ENCODE measurements around the gene VSTM5.

VSTM5 gene

DNA sequence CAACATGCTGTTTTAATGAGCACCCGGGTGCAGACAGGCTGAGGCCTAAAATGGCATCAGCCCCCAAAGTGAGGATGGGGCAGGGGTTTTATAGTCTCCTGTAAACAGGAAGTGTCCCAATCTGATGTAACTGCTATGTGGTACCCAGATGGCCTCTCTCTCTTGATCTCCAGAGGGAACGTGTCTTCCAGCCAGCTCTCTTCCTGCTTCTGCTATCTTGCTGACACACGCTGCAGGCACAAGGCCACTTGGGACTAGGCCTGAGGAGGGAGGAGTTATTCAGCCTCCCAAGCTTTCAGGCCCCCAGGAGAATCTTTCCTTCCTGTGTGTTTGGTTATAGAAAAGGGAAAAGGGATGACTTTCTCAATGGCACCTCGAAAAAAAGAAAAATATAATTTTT is 11.4 kb upstream of the VSTM5 start:
- no peaks in the 10 kb centered on the region for H3K27me3 ChIP-seq (ENCODE audit: control insufficient read depth in 1 of 2, insufficient read depth in 2 of 2, low read length in 2 of 2)
- no peak overlapping the region for H3K4me3 ChIP-seq (ENCODE audit: low read depth in 1 of 2, low read length in 2 of 2)
- no peaks in the 10 kb centered on the region for H3K9me3 ChIP-seq (ENCODE audit: control insufficient read depth in 1 of 2, low read length in 2 of 2)
- H3K36me3 ChIP-seq (ENCODE audit: control insufficient read depth in 1 of 2, insufficient read depth in 2 of 2, low read length in 2 of 2) = no peaks in the 10 kb centered on the region
- no peaks in the 10 kb centered on the region for H3K4me1 ChIP-seq (ENCODE audit: control insufficient read depth in 1 of 2, insufficient read depth in 2 of 2, low read length in 2 of 2)
- no peak overlapping the region for H3K9ac ChIP-seq (ENCODE audit: low read depth in 1 of 2, low read length in 2 of 2)
- no peak overlapping the region for H3K27ac ChIP-seq (ENCODE audit: low read depth, low read length)

DNA sequence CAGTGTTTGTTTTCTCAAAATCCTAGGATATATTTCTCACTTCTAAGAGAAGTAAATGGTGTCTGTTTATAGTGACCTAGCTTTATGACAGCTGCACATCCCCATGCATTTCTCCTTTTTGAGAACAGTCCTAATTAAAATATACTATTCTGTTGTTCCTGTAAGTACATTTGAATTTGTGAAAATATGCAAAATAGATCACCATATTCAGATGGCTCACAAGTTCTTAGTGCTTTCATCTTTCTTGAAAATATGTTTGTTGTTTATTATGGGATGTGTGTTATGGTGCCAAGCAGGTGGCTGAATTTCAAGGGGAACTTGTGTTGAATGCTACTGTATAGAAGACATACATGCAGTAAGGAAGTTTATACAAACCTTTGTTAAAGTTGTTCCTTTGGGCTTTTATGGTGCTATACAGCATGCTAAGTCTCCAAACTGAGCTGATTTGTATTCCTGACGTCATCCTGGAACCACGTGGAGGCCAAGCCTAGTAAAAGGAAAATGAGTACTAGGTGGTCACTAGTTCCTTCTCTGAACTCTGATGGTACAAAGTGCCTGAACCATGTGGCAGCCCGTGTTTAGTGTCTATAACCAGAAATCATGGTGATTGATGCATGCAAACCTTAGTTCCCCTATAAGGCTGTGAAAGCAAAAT is 7.8 kb upstream of the VSTM5 start:
- no peak overlapping the region for H3K27ac ChIP-seq (ENCODE audit: low read depth, low read length)

DNA sequence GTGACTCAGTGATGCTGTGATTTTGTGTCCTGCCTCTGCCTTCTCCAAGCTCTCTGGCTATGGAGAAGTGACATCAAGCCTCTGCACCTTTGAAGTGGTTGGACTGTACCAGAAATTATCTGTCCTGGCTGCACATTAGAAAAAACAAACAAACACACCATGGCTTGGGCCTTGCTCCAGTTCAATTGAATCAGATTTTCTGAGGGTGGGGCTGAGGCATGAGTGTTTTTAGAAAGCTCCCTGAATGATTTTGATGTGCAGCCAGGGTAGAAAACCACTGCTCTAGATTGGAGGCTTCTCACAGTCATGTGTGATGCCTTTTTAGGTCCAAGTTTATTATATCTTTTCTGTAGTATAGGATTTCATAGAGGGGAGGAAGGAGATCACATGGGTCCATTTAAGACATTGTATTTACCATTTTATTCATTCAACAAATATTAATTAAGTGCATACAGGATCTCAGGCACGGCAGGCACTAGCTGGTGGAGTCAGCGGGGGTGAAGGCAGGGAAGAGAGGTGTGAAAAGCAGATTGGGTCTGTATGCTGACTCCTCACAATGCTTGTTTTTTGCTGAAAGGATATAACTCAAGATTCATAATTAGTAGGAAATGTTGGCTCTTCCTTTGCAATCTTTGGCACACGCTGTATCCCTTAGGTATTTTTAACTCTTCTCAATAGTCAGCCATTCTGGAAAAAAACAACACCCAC is 7.1 kb upstream of the VSTM5 start:
- H3K27ac ChIP-seq (ENCODE audit: low read depth, low read length) = no peak overlapping the region

More for the DNA sequence above, 7.8 kb upstream of the VSTM5 start:
- H3K9me3 ChIP-seq (ENCODE audit: control insufficient read depth in 1 of 2, low read length in 2 of 2) = no peaks in the 10 kb centered on the region
- no peaks in the 10 kb centered on the region for H3K27me3 ChIP-seq (ENCODE audit: control insufficient read depth in 1 of 2, insufficient read depth in 2 of 2, low read length in 2 of 2)
- no peak overlapping the region for H3K9ac ChIP-seq (ENCODE audit: low read depth in 1 of 2, low read length in 2 of 2)
- no peak overlapping the region for H3K4me3 ChIP-seq (ENCODE audit: low read depth in 1 of 2, low read length in 2 of 2)
- H3K4me1 ChIP-seq (ENCODE audit: control insufficient read depth in 1 of 2, insufficient read depth in 2 of 2, low read length in 2 of 2) = no peaks in the 10 kb centered on the region
- H3K36me3 ChIP-seq (ENCODE audit: control insufficient read depth in 1 of 2, insufficient read depth in 2 of 2, low read length in 2 of 2) = no peaks in the 10 kb centered on the region

DNA sequence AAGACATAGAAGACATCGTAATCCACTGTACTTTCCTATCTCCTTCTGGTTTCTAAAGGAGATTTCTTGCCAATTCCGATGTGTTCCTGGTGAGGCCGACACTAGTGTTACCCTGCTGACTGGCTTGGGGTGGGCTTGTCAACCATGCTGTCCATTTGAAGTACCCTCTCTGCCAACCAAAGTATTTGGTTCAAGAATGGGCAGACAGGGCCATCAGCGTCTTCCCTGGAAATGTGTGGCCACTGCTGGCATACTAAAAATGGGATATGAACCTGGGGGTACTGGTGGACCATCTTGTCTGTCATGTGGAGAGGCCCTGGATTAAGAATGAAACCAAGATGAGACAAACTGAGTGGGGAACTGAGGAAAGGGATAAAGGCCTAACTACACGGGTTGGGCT is 1.8 kb upstream of the VSTM5 start:
- no peak overlapping the region for H3K27ac ChIP-seq (ENCODE audit: low read depth, low read length)
- H3K9me3 ChIP-seq (ENCODE audit: control insufficient read depth in 1 of 2, low read length in 2 of 2) = no peaks in the 10 kb centered on the region
- peaks cover 7 to 13% of the 10 kb centered on the region in 2 donors for H3K4me1 ChIP-seq (ENCODE audit: control insufficient read depth in 1 of 2, insufficient read depth in 2 of 2, low read length in 2 of 2)
- H3K9ac ChIP-seq (ENCODE audit: low read depth in 1 of 2, low read length in 2 of 2) = no peak overlapping the region
- no peak overlapping the region for H3K4me3 ChIP-seq (ENCODE audit: low read depth in 1 of 2, low read length in 2 of 2)
- H3K27me3 ChIP-seq (ENCODE audit: control insufficient read depth in 1 of 2, insufficient read depth in 2 of 2, low read length in 2 of 2) = no peaks in the 10 kb centered on the region
- H3K36me3 ChIP-seq (ENCODE audit: control insufficient read depth in 1 of 2, insufficient read depth in 2 of 2, low read length in 2 of 2) = no peaks in the 10 kb centered on the region

More for the DNA sequence above, 7.1 kb upstream of the VSTM5 start:
- H3K4me1 ChIP-seq (ENCODE audit: control insufficient read depth in 1 of 2, insufficient read depth in 2 of 2, low read length in 2 of 2) = no peaks in the 10 kb centered on the region
- no peak overlapping the region for H3K9ac ChIP-seq (ENCODE audit: low read depth in 1 of 2, low read length in 2 of 2)
- no peaks in the 10 kb centered on the region for H3K27me3 ChIP-seq (ENCODE audit: control insufficient read depth in 1 of 2, insufficient read depth in 2 of 2, low read length in 2 of 2)
- no peaks in the 10 kb centered on the region for H3K9me3 ChIP-seq (ENCODE audit: control insufficient read depth in 1 of 2, low read length in 2 of 2)
- no peaks in the 10 kb centered on the region for H3K36me3 ChIP-seq (ENCODE audit: control insufficient read depth in 1 of 2, insufficient read depth in 2 of 2, low read length in 2 of 2)
- no peak overlapping the region for H3K4me3 ChIP-seq (ENCODE audit: low read depth in 1 of 2, low read length in 2 of 2)

DNA sequence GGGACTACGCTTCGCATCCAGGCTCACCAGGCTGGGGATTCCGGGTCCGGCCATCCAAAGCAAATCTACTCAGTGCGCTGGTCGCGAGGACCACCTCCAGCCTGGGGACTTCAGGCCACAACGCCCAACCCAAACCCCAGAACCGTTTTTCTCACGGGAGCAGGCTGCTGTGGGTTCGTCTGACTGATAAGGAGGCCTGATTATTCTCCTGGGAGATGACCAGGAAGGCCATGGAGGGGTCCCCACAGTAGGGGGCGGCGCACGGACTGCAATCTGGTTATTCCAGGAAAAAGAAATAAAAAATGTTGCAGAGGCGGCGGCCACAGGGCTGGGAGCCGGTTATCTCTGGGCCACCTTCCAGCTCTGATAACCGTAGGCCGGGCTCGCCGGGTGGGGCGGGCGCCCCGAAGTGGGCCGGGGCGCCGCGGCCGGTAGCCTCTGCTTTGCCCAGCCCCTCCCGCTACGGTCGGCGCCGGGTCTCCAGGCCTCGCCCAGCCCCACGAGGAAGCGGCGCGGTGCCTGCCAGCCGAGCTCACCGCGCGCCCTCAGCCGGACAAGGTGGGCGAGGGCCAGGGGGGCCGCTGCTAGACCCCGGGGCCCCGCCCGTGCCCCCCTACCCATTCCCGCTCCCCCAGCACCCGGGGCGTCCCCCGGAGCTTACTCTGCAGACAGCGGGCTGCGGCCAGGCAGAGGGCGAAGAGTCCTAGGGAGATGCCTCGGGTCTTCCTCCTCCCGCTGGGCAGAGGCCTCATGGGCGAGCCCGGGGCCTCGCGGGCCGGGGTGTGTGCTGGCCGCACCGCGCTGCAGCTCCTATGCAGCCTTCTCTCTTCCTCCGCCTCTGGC is 446 bp downstream of the VSTM5 start:
- peaks cover 7 to 13% of the 10 kb centered on the region in 2 donors for H3K4me1 ChIP-seq (ENCODE audit: control insufficient read depth in 1 of 2, insufficient read depth in 2 of 2, low read length in 2 of 2)
- no peak overlapping the region for H3K27ac ChIP-seq (ENCODE audit: low read depth, low read length)
- H3K36me3 ChIP-seq (ENCODE audit: control insufficient read depth in 1 of 2, insufficient read depth in 2 of 2, low read length in 2 of 2) = no peaks in the 10 kb centered on the region
- peak overlapping the region; percentile 51 to 54 for H3K4me3 ChIP-seq (ENCODE audit: low read depth in 1 of 2, low read length in 2 of 2)
- H3K27me3 ChIP-seq (ENCODE audit: control insufficient read depth in 1 of 2, insufficient read depth in 2 of 2, low read length in 2 of 2) = no peaks in the 10 kb centered on the region
- H3K9ac ChIP-seq (ENCODE audit: low read depth in 1 of 2, low read length in 2 of 2) = peak overlapping the region in 1 of 2 donors; percentile 2
- no peaks in the 10 kb centered on the region for H3K9me3 ChIP-seq (ENCODE audit: control insufficient read depth in 1 of 2, low read length in 2 of 2)

DNA sequence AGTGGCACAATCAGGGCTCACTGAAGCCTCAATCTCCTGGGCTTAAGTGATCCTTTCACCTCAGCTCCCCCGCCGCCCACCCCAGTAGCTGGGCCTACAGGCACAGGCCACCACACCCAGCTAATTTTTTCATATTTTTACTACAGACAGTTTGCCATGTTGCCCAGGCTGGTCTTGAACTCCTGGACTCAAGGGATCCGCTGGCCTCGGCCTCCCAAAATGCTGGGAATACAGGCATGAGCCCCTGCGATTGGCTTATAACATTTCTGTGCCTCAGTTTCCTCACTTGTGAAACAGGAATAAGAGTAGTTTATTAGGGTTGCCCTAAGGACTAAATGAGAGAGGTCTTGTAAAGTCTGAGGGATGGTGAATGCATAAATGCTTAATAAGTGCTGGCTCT is 1.2 kb downstream of the VSTM5 start:
- Histone ChIP-seq H3K4me3 (ENCODE audit: low read depth in 1 of 2, low read length in 2 of 2) (peak overlapping the region; percentile 51 to 54), H3K9me3 (ENCODE audit: control insufficient read depth in 1 of 2, low read length in 2 of 2) (no peaks in the 10 kb centered on the region), H3K27ac (ENCODE audit: low read depth, low read length) (no peak overlapping the region), H3K36me3 (ENCODE audit: control insufficient read depth in 1 of 2, insufficient read depth in 2 of 2, low read length in 2 of 2) (no peaks in the 10 kb centered on the region), H3K4me1 (ENCODE audit: control insufficient read depth in 1 of 2, insufficient read depth in 2 of 2, low read length in 2 of 2) (peaks cover 7 to 13% of the 10 kb centered on the region in 2 donors), H3K27me3 (ENCODE audit: control insufficient read depth in 1 of 2, insufficient read depth in 2 of 2, low read length in 2 of 2) (no peaks in the 10 kb centered on the region), H3K9ac (ENCODE audit: low read depth in 1 of 2, low read length in 2 of 2) (no peak overlapping the region)

GRCh38 chr11:93846411-93846810 is 4.0 kb downstream of the VSTM5 start:
- Histone ChIP-seq H3K27ac (ENCODE audit: low read depth, low read length) (no peak overlapping the region), H3K4me1 (ENCODE audit: control insufficient read depth in 1 of 2, insufficient read depth in 2 of 2, low read length in 2 of 2) (peaks cover 15 to 19% of the 10 kb centered on the region in 2 donors), H3K27me3 (ENCODE audit: control insufficient read depth in 1 of 2, insufficient read depth in 2 of 2, low read length in 2 of 2) (no peaks in the 10 kb centered on the region), H3K9me3 (ENCODE audit: control insufficient read depth in 1 of 2, low read length in 2 of 2) (no peaks in the 10 kb centered on the region), H3K36me3 (ENCODE audit: control insufficient read depth in 1 of 2, insufficient read depth in 2 of 2, low read length in 2 of 2) (no peaks in the 10 kb centered on the region), H3K9ac (ENCODE audit: low read depth in 1 of 2, low read length in 2 of 2) (no peak overlapping the region), H3K4me3 (ENCODE audit: low read depth in 1 of 2, low read length in 2 of 2) (no peak overlapping the region)

DNA sequence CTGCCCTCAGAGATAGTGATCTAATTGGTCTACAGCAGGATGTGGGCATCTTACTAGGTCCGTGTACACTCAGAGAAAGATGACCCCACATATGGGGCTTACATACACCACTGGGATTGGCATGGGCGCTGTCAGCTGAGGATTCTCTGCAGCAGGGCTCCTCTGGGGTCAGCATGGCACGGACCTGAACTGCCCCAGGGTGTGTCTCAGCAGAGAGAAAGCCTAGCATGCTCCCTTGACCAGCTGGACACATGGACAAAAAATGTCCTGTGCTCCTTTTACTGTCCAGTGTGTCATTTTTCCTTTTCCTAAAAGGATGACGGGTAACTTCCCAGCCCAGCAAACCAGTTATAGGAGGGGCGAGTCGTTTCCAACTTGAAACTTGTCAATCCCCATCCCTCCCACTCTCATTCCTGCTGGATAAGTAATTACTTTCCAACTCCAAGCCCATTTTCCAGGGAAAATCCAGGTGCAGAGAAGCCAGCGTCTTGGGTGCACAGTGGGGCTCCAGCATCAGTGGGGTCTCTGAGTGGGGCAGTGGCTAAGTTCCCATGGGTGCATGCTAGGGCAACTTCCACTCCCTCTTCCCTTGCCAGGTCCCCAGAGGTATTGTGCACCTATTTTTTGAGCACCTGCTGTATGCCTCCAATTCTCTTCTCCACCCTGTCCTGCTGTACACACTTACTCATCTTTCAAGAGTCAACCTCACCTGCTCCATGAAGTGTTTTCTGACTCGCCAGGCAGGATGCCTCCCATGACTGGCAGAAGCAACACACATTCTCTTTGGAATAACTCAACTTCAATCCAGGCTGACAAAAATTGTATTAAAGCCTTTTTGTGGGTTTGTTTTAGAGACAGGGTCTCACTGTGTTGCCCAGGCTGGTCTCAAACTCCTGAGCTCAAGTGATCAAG is 5.0 kb downstream of the VSTM5 start:
- no peak overlapping the region for H3K9ac ChIP-seq (ENCODE audit: low read depth in 1 of 2, low read length in 2 of 2)
- no peak overlapping the region for H3K27ac ChIP-seq (ENCODE audit: low read depth, low read length)
- H3K36me3 ChIP-seq (ENCODE audit: control insufficient read depth in 1 of 2, insufficient read depth in 2 of 2, low read length in 2 of 2) = no peaks in the 10 kb centered on the region
- H3K27me3 ChIP-seq (ENCODE audit: control insufficient read depth in 1 of 2, insufficient read depth in 2 of 2, low read length in 2 of 2) = no peaks in the 10 kb centered on the region
- H3K9me3 ChIP-seq (ENCODE audit: control insufficient read depth in 1 of 2, low read length in 2 of 2) = no peaks in the 10 kb centered on the region
- H3K4me1 ChIP-seq (ENCODE audit: control insufficient read depth in 1 of 2, insufficient read depth in 2 of 2, low read length in 2 of 2) = peaks cover 17 to 19% of the 10 kb centered on the region in 2 donors
- no peak overlapping the region for H3K4me3 ChIP-seq (ENCODE audit: low read depth in 1 of 2, low read length in 2 of 2)

GRCh38 chr11:93844568-93844967 is 5.8 kb downstream of the VSTM5 start:
- Histone ChIP-seq H3K36me3 (ENCODE audit: control insufficient read depth in 1 of 2, insufficient read depth in 2 of 2, low read length in 2 of 2) (no peaks in the 10 kb centered on the region), H3K4me3 (ENCODE audit: low read depth in 1 of 2, low read length in 2 of 2) (no peak overlapping the region), H3K4me1 (ENCODE audit: control insufficient read depth in 1 of 2, insufficient read depth in 2 of 2, low read length in 2 of 2) (peaks cover 16 to 20% of the 10 kb centered on the region in 2 donors), H3K27me3 (ENCODE audit: control insufficient read depth in 1 of 2, insufficient read depth in 2 of 2, low read length in 2 of 2) (no peaks in the 10 kb centered on the region), H3K27ac (ENCODE audit: low read depth, low read length) (no peak overlapping the region), H3K9me3 (ENCODE audit: control insufficient read depth in 1 of 2, low read length in 2 of 2) (no peaks in the 10 kb centered on the region), H3K9ac (ENCODE audit: low read depth in 1 of 2, low read length in 2 of 2) (no peak overlapping the region)
